GDM1 (cell line): ENCODE measurements around the gene RNF6.
"Not testable (repeated sequence)": the region's sequence is repeated elsewhere in the genome, so short reads cannot be mapped to it uniquely, and the experiment has no call there.

ENCODE experiments used
- DNase-seq: peaks from one replicate; lab custom pipeline; 2025; lab: John Stamatoyannopoulos, UW

The RNF6 gene

DNA sequence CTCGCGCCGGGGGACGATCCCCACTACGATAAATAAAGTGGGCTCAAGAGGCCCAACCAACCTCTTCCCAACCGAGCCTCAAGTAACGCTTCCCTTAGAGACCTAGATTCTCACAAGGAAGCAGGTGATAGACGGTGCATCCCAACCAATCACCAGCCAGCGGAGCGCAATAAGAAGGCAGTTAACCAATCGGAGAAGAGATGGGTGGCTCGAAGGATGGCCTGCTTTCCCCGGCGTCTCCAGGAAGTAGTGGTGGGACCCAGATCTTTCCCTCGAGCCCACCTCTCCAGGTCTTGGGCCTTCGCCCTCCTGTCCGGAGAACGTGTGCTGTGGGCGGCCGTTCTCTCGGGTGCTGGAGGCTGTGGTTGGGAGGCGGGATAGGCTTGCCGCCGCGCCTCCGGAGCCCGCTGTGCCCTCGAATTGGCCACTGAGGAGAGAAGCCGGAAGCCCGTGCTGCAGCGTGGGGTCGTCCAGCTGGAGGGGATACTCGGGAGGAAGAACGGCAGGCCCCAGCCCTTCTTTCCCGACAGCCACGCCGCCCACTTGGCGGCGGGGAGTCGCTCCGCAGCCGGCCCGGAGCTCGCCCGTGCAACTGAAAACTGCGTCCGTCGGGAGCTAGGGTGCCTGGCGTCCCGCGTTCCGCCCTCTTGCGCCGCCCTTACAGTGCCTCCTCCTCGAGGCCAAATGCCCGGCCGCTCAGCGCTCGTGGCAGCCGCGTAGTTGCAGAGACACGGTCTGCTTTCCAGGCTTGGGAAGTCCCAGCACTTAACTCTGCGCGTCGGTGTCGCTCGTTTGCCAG is at the start of gene RNF6:
TSS of gene RNF6 (minus strand) at position 594 of the 799 bp plus-strand sequence. CDS start 2,665 bp downstream, outside the sequence.
- peak; percentile 97 for DNase-seq

DNA sequence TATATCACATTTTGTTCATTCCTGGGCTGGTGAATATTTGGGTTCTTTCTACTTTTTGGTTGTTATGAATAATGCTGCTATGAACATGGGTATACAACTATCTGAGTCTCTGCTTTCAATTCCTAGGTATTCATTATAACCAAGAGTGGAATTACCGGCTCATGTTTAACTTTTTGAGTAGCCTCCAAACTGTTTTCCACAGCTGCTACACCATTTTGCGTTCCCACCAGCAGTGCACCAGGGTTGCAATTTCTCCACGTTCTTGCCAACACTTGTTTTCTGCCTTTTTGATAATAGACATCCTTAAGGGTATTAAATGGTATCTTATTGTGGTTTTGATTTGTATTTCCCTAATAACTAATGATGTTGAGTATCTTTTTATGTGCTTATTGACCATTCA is 48.6 kb upstream of the RNF6 start:
- DNase-seq, result no peak

DNA sequence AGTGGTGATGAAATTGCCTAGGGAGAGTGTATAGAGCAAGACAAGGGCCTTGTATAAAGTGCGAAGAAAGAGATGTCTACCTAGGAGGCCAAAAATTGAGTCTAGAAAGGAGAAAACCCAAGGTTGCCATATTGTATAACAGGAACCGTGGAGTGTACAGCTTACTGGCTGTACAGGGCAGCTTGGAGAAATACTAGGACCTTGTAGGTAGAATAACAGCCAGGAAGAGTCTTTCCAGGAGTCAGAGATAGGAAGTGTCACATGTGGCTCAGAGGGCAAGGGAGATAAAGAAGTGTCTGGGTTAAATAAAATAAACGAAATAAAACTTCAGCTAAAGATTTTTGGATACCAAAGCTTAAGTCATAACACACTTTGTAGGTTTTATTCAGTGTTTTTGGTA is 44.2 kb upstream of the RNF6 start:
- no peak for DNase-seq

DNA sequence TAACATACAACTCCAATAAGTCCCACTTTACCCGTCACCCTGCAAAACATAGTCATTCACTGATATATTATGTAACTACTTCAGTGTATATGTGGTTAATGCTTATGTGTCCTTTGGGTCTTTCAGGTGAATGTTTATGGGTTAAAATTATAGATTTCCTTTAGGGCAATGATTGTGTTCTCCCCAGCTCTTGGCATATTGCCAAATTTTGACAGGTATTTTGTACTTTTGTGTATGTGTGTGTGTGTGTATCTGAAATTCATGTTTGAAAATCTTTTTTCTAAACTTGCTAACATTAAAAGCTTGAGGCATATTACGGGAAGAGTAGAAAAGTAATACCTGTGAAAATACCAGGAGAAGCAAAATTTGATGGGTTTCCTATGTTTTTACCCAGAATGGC is 40.0 kb upstream of the RNF6 start:
- DNase-seq, result no peak

DNA sequence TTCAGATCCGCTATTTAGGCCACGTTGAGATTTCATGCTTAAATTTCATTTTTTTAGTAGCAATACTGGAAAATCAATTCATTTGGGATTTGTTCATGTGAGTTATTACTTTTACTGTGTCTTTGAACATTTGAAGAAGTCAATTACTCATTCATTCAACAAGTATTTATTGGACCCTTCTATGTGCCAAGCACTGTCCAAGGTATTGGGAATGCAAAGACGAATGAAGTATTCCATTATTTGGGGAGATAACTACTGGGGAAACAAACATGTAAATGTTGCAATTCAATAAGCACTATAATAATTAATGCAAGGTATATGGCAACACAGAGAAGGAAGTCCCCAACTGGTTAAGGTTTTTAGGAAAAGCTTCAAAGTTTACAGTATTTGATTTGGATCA is 37.5 kb upstream of the RNF6 start:
- no peak for DNase-seq

DNA sequence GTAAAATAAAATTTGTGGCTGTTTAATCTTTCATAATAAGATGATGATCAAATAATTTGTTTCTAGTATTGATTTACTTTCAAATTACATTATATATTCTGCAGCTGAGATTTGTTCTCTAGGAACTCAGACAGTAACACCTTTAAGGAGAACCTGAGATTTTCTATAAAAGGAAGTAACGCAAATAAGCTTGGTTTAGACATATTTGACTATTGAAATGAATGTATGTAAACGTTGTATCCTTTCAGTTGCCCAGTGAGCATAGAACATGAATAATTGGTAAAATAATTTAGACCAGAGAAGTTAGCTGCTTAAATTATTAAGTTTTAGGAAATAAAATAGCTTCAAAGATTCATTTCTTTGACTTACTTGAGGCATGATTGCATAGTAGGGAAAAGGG is 34.9 kb upstream of the RNF6 start:
- no peak for DNase-seq

DNA sequence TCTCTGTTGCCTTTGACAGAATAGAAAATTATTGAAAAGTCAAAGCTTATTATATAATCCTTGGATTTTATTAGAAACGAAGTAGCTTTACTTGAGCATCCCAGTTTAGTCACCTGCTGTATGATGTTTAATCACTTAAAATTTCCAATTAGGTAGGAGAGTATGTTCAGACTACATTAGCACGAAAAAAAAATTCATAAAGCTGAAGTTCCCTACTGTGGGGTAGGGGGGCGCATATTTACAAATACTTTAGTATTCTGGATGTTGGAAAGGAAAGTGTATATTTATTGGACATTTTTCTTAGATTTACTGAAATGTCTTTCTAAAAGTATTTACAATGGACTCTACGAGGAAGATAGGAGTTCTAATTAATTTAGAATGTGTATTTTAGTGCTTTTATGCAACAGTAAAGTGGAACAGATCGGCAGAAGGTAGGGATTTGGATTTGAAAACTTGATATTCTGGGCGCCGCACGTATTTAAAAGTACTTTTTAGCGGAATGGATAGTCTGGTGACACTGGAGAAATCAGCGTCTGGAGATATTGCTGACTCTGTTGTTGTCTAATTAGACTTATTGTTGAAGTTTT is 33.7 kb upstream of the RNF6 start:
- DNase-seq, result no peak

DNA sequence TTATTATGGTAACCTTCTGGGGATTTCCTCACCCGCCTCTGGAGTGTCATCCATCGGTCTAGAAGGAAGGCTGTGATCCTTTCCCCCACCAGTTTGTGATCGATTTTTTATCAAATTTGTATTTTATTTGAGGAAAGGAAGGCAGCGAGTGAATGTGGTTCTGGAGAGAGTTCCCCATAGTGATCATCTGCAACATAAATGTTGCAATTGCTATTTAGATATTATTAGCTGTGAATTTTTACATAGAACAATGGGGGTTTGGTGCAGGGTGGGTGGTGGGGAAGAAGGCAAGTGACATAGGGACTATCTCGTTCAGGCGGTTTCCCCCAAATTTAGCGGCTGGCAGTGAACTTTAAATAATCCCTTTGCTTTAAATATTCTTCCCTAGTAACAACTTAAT is 33.0 kb upstream of the RNF6 start:
- DNase-seq, result no peak

DNA sequence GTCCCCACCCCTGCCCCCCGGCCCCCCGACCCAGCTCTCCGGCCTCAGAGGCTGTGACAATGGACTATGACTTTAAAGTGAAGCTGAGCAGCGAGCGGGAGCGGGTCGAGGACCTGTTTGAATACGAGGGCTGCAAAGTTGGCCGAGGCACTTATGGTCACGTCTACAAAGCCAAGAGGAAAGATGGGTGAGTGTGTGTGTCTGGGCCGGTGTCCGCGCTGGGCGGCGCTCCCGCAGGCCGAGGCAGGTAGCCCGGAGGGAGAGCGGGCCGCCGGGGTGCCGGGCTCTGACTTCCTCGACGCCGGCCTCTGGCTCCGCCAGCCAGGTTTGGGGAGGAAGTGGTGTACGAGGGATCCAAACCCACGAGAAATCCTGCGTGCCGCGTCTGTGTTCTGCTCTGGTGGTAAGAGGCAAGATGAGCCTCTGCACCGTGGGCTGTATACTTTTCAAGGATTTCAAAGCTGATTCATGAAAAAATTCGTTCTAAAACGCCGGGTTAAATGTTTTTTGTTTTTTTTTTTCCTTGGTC is 32.5 kb upstream of the RNF6 start:
- DNase-seq, result peak; percentile 48

DNA sequence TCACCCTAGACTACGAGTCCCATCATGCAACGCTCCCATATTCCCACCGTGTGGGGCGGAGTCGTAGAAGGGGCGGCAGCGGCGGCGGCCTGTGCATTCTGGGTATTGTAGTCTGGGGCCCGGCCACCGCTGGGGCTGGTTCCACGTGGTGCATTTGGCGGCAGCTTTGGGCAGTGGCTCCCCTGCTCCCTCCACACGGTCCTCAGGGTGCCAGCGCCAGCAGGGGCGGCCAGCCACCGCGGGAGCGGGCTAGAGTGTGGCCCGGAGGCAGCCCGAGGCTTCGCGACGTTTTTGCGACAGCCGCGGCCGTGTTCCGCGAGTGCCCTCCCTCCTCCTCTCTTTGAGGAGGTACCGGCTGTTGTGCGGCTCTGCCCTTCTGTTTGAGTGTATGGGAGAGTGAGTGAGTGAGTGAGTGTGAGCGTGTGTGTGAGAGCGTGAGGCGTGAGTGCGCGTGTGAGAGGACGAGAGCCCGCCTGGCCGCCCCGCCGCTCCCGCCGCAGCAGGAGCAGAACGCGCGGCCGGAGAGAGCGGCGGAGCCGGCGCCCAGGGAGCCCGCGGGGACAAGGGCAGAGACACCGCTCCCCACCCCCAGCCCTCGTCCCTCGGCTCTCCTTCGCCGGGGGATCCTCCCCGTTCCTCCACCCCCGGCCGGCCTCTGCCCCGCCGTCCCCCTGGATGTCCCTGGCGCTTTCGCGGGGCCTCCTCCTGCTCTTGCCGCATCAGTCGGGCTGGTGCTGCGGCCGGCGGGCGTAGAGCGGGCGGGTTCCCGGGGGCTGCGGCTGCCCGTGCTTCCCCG is 31.9 kb upstream of the RNF6 start, which contains the start of gene CDK8:
TSS of gene CDK8 (plus strand) at position 343 of the 796 bp plus-strand sequence. CDS start 513 bp downstream, outside the sequence.
- DNase-seq, result peak; percentile 95

DNA sequence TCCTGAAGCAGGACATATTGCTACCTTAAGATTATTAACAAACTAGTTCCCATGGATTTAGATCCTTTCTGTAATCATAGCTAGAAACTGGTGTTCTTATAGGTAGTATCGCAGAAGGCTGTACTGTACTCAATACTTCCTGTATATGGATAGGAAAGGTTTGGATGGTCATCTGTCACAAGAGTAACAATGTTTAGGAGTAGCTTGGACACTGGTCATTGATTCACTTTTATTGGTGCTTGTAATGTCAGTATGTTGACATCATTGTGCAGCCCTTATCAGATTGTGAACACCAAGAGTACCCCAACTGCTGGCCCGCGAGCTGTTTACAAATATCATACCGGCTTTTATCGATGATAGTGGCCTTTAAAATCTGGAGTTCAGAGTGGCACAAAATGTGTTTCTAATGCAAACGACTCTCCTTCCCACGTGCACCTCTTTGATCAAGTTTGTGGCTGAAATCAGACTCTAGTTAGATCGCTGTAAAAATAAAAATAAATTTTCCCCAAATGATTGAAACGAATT is 31.2 kb upstream of the RNF6 start:
- DNase-seq, result no peak

DNA sequence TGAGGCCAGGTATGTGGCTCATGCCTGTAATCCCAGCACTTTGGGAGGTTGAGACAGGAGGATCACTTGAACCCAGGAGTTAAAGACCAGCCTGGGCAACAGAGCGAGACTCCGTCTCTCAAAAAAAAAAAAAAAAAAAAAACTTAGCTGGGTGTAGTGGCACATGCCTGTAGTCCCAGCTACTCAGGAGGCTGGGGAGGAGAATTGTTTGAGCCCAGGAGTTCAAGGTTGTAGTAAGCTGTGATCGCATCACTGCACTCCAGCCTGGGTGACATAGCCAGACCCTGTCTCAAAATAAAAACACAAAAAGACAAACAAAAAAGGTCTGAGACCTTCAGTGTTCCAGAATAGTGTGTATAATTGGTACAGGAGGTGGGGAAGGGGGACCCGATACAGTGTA is 29.9 kb upstream of the RNF6 start:
- DNase-seq, result not testable (repeated sequence)

DNA sequence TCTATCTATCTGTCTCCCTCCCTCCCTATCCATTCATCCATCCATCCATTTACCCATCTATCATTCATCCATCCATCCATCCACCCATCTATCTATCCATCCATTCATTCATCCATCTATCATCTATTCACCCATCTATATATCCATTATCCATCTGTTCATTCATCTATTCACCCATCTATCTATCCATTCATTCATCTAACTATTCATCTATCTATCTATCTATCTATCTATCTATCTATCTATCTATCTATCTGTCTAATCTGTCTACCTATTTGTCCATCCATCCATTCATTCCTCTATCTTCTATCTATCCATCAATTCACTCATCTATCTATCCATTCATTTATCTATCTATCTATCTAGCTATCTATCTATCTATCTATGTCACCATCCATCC is 27.4 kb upstream of the RNF6 start:
- no peak for DNase-seq

DNA sequence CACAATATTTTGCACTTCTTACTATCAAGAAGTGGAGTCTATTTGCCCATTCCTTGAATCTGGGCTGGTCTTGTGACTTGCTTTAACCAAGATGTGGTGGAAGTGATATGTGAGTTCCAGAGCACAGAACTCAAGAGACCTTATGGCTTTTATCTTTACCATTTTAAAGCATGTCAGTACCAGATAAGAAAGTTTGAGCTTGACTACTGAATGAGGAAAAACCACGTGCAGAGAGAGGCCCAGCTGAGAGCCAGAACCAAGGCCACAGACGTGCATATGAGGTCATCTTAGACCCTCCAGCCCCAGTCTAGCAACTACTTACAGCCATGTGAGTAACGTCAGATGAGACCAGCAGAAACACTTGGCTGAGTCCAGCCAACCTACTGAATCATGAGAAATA is 25.5 kb upstream of the RNF6 start:
- DNase-seq, result no peak

DNA sequence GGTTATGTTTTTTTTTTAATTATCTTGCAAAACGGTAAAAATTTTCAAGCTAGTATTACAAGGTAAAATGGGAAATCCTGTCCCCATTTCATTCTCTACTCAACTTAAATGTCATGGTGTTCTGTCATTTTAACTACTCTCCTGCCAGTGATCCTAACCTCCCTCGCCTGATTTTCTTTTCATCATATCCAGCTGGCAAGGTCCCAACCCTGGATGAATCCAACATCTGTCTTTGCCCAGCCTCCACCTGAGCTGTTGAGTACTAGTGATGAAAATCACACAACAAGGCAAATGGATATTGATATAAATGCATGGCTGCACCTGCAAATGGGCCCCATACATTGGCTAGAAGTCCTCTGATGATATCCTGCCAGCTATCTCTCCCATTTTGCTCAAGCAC is 24.9 kb upstream of the RNF6 start:
- DNase-seq, result no peak

DNA sequence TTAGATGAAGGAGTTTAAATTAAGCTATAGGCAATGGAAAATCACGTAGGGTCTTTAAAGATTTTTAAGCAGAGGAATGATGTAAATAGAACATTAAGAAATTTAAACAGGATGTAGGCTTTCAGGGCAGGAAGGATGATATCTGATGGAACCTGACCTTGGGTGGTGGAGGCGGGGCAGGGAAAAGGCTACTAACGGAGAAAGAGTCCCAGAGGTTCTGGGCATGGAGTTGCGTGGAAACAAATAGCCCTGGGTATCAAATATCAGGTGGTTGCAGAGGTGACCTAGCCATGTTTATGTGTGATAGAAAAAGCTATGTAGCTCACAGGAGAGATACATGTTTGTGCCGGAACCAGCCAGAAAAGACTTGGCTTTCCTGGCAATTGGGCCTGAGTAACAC is 24.0 kb upstream of the RNF6 start:
- DNase-seq, result no peak

DNA sequence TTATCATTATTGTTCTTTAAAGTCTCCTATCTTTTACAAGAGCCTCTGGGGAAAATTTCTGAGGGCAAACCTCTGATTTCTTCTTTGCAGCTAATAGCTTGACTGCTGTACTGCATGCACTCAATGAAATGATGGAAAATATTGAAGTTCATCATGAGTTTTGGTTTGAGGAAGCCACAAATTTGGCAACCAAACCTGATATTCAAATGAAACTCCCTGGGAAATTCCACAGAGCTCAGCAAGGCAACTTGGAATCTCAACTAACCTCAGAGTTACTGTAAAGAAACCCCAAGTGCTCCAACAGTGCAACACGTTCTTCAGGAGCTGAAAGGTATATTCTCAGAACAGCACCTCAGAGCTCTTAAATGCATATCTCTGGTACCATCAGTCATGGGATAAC is 14.2 kb upstream of the RNF6 start:
- no peak for DNase-seq

DNA sequence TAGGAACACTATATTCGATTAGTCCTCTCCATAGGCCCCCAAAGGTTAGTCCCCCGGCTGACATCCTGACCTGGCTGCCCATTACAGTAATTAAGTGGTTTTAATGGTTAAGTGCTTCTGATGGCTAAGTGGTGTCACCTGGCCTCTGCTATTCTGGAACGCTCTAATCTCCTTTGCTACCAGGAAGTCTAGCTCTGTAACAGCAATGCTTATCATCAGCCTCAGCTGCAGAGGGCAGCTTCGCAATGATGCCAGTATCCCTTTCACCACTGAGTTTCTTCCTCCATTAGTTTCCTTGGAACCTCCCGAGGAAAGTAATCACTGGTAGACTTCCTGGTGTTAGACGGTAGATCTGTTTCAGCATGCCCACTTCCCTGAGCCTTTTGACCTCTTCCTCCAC is 8.6 kb upstream of the RNF6 start:
- DNase-seq, result no peak

DNA sequence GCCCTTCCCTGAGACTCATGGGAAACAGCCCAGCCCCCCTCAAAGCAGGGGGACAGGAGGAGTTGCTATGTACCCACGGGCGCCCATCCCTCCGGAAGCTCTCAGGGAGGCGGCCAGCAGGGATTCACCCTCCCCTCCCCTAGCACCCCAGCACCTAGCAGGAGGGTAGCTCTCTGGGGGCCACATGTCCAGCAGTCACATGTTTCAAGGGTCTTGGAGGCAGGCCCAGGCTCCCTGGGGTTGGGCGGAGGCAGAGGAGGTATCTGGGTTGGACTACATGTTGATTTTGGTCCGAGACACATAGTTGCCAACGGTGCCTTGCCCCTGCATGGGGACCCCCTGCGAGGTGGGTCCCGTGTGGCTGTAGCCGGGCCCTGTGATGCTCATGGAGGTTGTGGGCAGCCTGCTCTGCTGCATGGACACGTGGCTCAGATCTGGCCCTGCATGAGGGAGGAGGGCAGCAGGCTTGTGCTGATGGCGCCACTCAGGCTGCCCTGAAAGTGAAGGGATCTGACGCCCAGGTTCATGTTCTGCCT is 7.0 kb upstream of the RNF6 start:
- no peak for DNase-seq

DNA sequence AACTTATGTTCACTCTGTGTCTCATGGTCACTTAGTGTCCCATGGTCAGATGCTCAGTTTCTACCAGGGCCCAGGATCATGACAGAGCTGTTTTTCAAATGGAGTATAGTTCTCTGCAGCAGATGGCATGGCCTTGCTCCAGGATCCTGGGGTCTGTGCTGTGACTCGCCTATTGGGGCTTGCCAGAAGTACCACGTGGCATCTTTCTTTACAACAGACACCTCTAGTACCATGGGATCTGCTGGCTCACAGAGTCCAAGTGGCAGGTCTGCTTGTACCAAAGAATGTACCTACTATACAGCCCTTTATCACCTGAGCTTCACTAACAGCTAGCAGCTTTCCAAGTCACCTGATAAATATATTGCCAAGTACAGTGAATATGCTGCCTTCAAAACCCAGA is 6.0 kb upstream of the RNF6 start:
- no peak for DNase-seq

DNA sequence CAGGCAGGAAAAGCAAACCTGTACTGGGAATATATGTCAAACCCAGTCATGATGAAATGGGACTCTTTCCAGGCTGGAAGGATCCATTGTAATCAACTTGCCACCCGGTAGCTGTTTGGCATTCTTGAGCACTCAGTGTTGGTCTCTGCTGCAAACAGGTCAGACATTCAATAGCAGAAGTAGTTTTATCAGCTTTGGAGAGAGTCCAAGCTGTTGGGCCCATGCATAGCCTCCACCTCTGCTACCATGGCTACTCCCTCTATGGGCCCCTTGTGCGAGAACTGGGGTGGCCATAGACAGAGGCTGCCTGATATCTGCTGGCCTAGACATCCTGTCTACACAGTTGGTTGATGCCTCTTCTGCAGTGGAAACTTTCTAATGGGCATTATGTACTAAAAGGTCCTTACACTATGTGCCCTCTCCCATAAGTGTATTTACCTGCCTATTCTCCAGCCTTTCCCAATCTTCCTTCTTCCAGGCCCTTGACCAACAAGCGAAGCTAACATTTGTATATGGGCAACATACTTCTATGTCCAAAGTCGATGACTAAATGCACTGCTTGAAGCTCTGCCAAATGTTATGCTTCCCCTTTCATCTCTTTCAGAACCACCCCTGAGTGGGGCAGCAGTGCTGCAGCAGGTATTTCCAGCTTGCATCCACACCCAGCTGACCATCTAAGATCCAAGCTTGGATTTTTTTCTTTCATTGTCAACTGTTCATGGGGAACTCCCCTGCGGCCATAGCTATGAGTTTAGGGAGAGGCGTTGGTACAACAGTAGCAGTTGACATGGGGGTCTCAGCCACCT is 5.3 kb upstream of the RNF6 start:
- no peak for DNase-seq
